IPS DF 6.9 (cell line): Measurements from ENCODE around the gene BABAM1.
A peak's percentile ranks its signal among the peaks of the same experiment; 100 is the strongest.

Experiments used
- DNase-seq: peaks from one replicate; pipeline ENCODE4 v3.0.0-alpha.2; 2013; ENCODE audit warnings: low read depth, low spot score
- H3K27ac ChIP-seq: one replicate; pipeline ENCODE4 v1.5.1; 2013; ENCODE audit warnings: low read length, control low read depth
- H3K27me3 ChIP-seq: 2 replicates; pipeline ENCODE4 v1.6.1; 2013; ENCODE audit warnings: mild to moderate bottlenecking, low read length; ENCODE audit not compliant: control insufficient read depth, insufficient read depth
- H3K36me3 ChIP-seq: 2 replicates; pipeline ENCODE4 v1.6.1; 2013; ENCODE audit warnings: low read length; ENCODE audit not compliant: control insufficient read depth, insufficient read depth
- H3K4me1 ChIP-seq: 2 replicates; pipeline ENCODE4 v1.6.1; 2013; ENCODE audit warnings: low read length; ENCODE audit not compliant: control insufficient read depth, insufficient read depth
- H3K4me3 ChIP-seq: 2 replicates; pipeline ENCODE4 v1.5.1; 2013; ENCODE audit warnings: mild to moderate bottlenecking, low read length
- H3K9me3 ChIP-seq: 2 replicates; pipeline ENCODE4 v1.6.1; 2013; ENCODE audit warnings: low read length, inconsistent platforms; ENCODE audit not compliant: control insufficient read depth, insufficient read depth
- WGBS: extraction: QIAGEN DNeasy Blood & Tissue Kit; methylation state at CpG from one replicate; pipeline ENCODE4 v1.1.7; 2013; ENCODE audit warnings: mixed read lengths, missing lambda C conversion rate; ENCODE audit not compliant: insufficient read length, insufficient coverage; 5-methylcytosine and 5-hydroxymethylcytosine counted together

BABAM1 gene

DNA sequence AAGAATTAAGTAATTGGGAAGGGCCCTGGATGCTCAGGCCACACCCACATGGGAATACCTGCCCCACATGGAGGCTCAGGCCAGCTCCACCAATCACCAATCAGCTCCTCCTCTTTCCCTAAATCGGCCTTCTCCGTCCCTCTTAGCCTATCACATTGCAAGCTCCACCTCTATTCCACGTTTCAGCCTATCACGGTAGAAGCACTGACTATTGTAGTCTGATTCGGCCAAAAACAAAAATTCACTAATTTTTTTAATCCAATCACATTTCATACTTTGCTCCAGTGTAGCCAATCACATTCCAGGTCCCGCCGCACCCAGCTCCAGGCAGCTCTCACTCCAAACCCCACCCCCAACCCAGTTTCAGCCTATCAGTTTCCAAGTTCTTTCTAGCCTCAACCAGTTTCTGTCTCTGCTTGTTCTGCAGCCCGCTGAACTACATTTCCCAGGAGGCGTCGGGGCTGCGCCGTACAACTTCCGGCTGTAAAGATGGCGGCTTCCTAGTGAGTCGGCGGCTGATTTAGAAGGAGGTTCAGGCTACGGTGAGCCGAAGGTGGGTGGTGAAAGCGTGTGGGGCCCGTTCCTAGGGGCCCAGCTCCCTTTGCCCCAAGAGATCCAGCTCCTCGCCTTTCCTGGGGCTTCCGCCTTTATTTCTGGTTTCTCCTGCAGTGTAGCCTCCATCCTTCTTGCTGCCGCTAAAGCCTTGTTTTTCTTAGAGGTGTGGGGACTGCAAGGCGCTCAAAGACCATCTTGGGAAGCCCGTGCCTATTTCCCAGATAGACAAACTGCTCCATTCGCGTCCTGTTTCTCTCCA is at the start of gene BABAM1:
Gene BABAM1, plus strand, starts transcription at position 469 of the 814 bp plus-strand sequence. CDS start 1,364 bp downstream, outside the sequence.
- Histone ChIP-seq H3K36me3 (peaks cover 6% of the 10 kb centered on the region), H3K4me1 (0 out of 2 replicates have a peak, but pooled peaks cover 2% of the 10 kb centered on the region), H3K4me3 (peak within 1 kb of the TSS; percentile 99), H3K9me3 (no peaks in the 10 kb centered on the region), H3K27me3 (no peaks in the 10 kb centered on the region), H3K27ac (no peak within 1 kb of the TSS)
- WGBS, result no CpG with 5 or more reads among the region's 27 CpGs
- DNase-seq, result peak; percentile 100

DNA sequence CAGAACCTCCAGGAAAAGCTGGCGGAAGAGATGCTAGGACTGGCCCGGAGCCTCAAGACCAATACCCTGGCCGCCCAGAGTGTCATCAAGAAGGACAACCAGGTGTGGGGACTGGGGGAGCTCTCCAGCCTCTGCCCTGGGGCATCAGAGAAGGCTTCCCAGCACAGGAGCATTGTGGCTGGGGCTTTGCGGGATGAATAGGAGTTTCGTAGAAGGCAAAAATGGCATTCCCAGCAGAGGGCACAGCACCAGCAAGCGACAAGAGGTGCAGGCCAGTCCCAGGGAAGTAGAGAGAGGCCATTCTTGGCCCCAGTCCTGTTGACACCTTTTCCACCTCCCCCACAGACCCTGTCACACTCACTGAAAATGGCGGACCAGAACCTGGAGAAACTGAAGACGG is 48.0 kb upstream of the BABAM1 start:
- H3K4me3 ChIP-seq, result no peak overlapping the region
- no peak overlapping the region for H3K27ac ChIP-seq
- no peaks in the 10 kb centered on the region for H3K9me3 ChIP-seq
- no peaks in the 10 kb centered on the region; the same call in 1 of the 2 replicates for H3K4me1 ChIP-seq
- no peak for DNase-seq
- no peaks in the 10 kb centered on the region for H3K27me3 ChIP-seq
- WGBS, result no CpG with 5 or more reads among the region's 8 CpGs
- H3K36me3 ChIP-seq, result no peaks in the 10 kb centered on the region

- H3K4me1 ChIP-seq, result no peaks in the 10 kb centered on the region
- no CpG with 5 or more reads among the region's 14 CpGs for WGBS
- H3K9me3 ChIP-seq, result no peaks in the 10 kb centered on the region
- no peaks in the 10 kb centered on the region for H3K36me3 ChIP-seq
- H3K27me3 ChIP-seq, result no peaks in the 10 kb centered on the region
- H3K27ac ChIP-seq, result no peak overlapping the region
- H3K4me3 ChIP-seq, result no peak overlapping the region
- no peak for DNase-seq
These were observed 47.0 kb upstream of the BABAM1 start for GRCh38 chr19:17220207-17220758.

- no CpG with 5 or more reads among the region's 10 CpGs for WGBS
- Histone ChIP-seq H3K27ac (no peak overlapping the region), H3K4me3 (no peak overlapping the region)
These were observed 42.2 kb upstream of the BABAM1 start for GRCh38 chr19:17225053-17225452.

DNA sequence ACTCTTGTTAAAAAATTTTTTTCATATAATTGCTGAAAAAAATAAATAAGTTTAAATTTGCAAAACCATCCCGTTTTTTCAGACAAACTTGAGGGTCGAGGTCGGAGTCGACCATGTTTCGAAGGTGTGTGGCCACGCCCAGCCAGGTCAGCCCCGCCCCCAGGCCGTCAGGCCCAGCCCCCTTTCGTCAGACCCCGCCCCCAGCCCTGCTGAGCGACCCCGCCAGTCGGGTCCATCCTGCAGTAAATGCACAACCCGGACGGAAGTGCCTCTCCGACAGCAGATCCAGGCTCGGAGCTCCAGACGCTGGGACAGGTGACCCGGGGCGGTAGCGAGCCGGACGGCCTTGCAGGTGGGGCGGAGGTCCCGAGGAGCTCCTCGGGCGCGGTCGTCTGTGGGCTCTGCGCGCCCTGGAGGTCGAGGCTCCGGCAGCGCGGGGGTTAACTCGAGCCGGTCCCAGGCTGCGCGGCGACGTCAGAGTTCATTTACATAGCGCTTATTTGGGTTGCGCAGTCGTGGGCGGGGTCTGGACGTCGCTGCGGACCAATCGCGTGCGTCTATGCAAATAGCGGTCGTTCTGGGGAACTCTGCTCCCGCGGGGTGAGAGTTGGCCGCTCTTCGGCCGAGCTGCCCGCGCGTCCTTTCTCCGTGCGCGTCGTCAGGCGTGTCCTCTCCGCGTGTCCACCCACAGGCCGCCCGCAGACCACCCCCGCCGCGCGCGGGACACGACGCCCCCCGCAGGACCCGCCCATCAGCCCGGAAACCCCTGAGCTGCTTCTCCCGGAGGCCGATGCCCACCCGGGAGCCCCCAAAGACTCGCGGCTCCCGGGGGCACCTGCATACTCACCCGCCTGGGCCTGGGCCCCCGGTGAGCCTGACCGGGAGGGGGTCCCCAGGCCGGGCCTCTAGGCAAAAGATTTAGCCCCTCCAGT is 41.0 kb upstream of the BABAM1 start, which contains the start of gene OCEL1:
Gene OCEL1, plus strand, starts transcription at position 225 of the 932 bp plus-strand sequence. Its CDS starts 22 bp downstream, at position 247.
- peak; percentile 93 for DNase-seq
- 0 out of 2 replicates have a peak, but pooled peaks cover 2% of the 10 kb centered on the region for H3K4me1 ChIP-seq
- no peak within 1 kb of the TSS for H3K27ac ChIP-seq
- no CpG with 5 or more reads among the region's 90 CpGs for WGBS
- peak within 1 kb of the TSS; percentile 94 for H3K4me3 ChIP-seq
- no peaks in the 10 kb centered on the region for H3K9me3 ChIP-seq
- no peaks in the 10 kb centered on the region for H3K36me3 ChIP-seq
- no peaks in the 10 kb centered on the region for H3K27me3 ChIP-seq

More at GRCh38 chr19:17225053-17225452, 42.2 kb upstream of the BABAM1 start:
- H3K9me3 ChIP-seq, result no peaks in the 10 kb centered on the region
- DNase-seq, result no peak
- H3K4me1 ChIP-seq, result 0 out of 2 replicates have a peak, but pooled peaks cover 2% of the 10 kb centered on the region
- H3K36me3 ChIP-seq, result no peaks in the 10 kb centered on the region
- H3K27me3 ChIP-seq, result no peaks in the 10 kb centered on the region

GRCh38 chr19:17227798-17228367 is 39.4 kb upstream of the BABAM1 start:
- Histone ChIP-seq H3K27ac (no peak overlapping the region), H3K4me1 (0 out of 2 replicates have a peak, but pooled peaks cover 2% of the 10 kb centered on the region), H3K4me3 (no peak overlapping the region), H3K9me3 (no peaks in the 10 kb centered on the region), H3K27me3 (no peaks in the 10 kb centered on the region), H3K36me3 (peaks cover 11% of the 10 kb centered on the region)
- no peak for DNase-seq
- no CpG with 5 or more reads among the region's 13 CpGs for WGBS

DNA sequence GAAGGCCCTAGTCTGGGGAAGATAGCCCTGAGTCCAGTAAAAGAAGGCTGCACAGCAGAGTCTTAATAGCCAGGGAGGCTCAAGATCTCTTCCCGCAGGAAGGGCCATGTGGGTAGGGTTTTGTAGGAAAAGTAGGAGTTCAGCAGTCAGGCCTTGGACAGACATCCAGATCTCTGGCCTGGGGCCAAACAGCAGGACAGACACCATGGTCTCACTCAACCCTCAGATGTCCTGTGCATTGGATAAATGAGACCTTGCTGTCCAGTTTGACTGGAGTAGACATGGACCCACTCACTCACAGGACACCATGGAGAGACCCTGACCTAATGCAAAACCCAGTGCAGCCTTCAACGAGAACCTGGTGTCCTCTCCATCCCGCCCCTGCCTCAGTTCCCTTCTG is 37.4 kb upstream of the BABAM1 start:
- peaks cover 11% of the 10 kb centered on the region for H3K36me3 ChIP-seq
- DNase-seq, result no peak
- no CpG with 5 or more reads among the region's 3 CpGs for WGBS
- no peak overlapping the region for H3K4me3 ChIP-seq
- no peak overlapping the region for H3K27ac ChIP-seq
- peaks cover 6% of the 10 kb centered on the region; the same call in 1 of the 2 replicates for H3K4me1 ChIP-seq
- no peaks in the 10 kb centered on the region for H3K27me3 ChIP-seq
- no peaks in the 10 kb centered on the region for H3K9me3 ChIP-seq

DNA sequence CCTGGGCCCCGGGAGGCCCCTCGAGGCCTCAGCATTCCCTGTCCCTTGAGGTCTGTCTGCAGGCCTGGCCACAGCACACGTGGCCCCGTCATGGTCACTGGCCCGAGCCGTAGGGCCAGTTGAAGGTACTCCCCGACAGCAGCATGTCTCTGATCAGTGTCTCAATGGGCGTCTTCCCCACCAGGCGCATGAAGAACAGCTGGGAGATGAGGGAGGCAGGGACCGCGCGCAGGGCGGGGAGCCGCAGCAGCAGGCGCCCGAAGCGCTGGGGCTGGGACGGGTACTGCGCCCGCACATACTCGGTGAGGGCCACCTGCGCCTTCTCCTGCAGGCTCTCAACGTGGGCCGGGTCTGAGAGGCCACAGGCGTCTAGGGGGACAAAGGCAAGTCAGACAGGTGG is 35.0 kb upstream of the BABAM1 start:
- Histone ChIP-seq H3K9me3 (no peaks in the 10 kb centered on the region), H3K4me1 (peaks cover 8% of the 10 kb centered on the region; the same call in 1 of the 2 replicates), H3K36me3 (peaks cover 11% of the 10 kb centered on the region), H3K27me3 (no peaks in the 10 kb centered on the region), H3K4me3 (no peak overlapping the region), H3K27ac (no peak overlapping the region)
- WGBS, result no CpG with 5 or more reads among the region's 25 CpGs
- DNase-seq, result no peak

DNA sequence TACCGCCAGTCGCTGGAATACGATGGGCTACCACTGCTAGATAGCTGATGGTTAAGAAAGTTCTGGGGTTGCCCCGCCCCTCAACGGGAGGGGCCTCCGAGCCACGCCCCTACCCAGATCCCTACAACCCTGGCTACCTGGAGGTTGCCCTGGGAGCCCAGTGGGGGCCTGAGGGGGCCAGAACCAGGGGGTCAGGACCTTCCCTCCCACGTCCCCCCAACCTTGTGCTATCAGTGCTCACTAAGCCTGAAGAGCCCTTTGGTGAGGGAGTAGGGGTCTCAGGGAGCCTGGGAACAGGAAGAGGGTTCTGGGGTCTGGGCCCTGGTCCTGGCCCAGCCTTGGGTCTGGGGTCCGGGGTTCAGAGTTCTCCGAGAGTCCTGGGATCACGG is 32.3 kb upstream of the BABAM1 start:
- DNase-seq, result no peak
- H3K27me3 ChIP-seq, result no peaks in the 10 kb centered on the region
- H3K4me1 ChIP-seq, result peaks cover 6% of the 10 kb centered on the region; the same call in 1 of the 2 replicates
- H3K9me3 ChIP-seq, result no peaks in the 10 kb centered on the region
- H3K36me3 ChIP-seq, result peaks cover 11% of the 10 kb centered on the region
- no peak overlapping the region for H3K27ac ChIP-seq
- H3K4me3 ChIP-seq, result peak overlapping the region; percentile 84; the same call in 1 of the 2 replicates
- no CpG with 5 or more reads among the region's 11 CpGs for WGBS
